Fibroblast of mammary gland (primary cell): ENCODE measurements around the gene TSPAN31.

ENCODE experiments used
- DNase-seq: peaks from one replicate; pipeline ENCODE4 v3.0.0-alpha.2; 2010; ENCODE audit warnings: low read depth
- H3K4me3 ChIP-seq: 2 replicates; pipeline ENCODE4 v1.5.1; 2011; ENCODE audit warnings: low read depth, mild to moderate bottlenecking, low read length, moderate library complexity; ENCODE audit not compliant: control insufficient read depth
- TF ChIP-seq, protein P1 (sequence below): conservative IDR thresholded peaks from 2 replicates; pipeline ENCODE4 v1.5.1; 2011; ENCODE audit warnings: low read depth, low read length, inconsistent platforms; ENCODE audit not compliant: control insufficient read depth, insufficient read depth

TSPAN31 gene

DNA sequence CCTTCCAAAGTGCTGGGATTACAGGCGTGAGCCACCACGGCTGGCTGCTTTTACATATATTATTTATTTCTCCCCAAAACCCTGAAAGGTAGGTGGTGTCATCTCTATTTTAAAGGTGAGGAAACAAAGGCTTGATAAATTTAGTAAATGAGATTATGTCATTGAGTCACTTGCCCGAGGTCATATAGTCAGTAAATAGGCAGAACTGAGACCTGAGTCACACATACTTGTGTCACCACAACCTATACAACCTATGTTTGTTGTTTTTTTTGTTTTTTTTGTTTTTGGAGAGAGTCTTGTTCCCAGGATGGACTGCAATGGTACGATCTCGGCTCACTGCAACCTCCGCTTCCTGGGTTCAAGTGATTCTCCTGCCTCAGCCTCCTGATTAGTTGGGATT, 50.5 kb downstream of the TSPAN31 start:
- no peak for DNase-seq
- no peak overlapping the region for H3K4me3 ChIP-seq
- TF ChIP-seq, protein P1, sequence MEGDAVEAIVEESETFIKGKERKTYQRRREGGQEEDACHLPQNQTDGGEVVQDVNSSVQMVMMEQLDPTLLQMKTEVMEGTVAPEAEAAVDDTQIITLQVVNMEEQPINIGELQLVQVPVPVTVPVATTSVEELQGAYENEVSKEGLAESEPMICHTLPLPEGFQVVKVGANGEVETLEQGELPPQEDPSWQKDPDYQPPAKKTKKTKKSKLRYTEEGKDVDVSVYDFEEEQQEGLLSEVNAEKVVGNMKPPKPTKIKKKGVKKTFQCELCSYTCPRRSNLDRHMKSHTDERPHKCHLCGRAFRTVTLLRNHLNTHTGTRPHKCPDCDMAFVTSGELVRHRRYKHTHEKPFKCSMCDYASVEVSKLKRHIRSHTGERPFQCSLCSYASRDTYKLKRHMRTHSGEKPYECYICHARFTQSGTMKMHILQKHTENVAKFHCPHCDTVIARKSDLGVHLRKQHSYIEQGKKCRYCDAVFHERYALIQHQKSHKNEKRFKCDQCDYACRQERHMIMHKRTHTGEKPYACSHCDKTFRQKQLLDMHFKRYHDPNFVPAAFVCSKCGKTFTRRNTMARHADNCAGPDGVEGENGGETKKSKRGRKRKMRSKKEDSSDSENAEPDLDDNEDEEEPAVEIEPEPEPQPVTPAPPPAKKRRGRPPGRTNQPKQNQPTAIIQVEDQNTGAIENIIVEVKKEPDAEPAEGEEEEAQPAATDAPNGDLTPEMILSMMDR, result no peak

DNA sequence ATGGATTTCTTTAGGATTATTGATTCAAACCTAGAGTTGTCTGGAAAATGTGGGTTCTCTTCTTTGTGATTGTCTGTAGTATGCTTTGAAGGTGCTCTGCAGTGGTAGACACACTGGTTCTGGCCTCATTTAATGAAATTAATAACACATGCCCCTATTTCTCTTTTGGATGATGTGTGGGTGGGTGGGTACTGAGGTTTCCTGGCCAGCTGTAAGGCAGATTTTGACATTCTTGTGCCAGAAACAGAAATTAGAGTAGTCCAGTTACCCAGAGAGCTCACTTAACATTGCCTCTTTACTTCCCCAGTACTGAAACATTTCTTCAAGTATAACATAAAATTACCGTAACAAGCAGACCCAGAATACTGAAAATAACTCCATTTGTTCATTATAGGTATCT, 52.2 kb downstream of the TSPAN31 start:
- no peak overlapping the region for H3K4me3 ChIP-seq
- no peak for DNase-seq
- TF ChIP-seq, protein P1, result no peak

DNA sequence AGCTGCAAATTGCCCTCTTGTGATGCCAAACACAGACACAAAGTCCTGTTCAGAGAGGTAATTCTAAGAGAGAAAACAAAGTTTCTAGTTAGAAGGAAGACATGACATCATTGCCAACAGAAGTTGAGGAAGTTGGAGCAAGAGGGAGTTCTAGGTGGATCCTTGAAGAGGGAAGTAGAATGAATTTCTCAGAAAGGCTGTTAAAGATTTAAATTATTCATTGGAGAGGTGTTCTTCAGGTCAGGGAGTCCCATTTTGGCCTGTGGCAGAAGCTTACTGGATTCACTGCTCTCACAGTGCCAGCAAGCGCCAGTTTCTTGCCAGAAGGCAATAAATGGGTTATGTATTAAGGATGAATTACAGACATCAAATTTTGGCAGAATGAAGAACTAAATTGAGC, 53.1 kb downstream of the TSPAN31 start:
- no peak for DNase-seq
- no peak overlapping the region for H3K4me3 ChIP-seq
- TF ChIP-seq, protein P1, result no peak
